DMS153 treated with DMSO at 0.1 percent for 48 hours (cell line): ENCODE data around the gene CCBE1.

Source experiments
- DNase-seq: peaks from one replicate; lab custom pipeline; 2025; ENCODE audit not compliant: unreplicated experiment; lab: John Stamatoyannopoulos, UW

Gene CCBE1

GRCh38 chr18:59576541-59577385 is 120.5 kb downstream of the CCBE1 start:
- no peak for DNase-seq

GRCh38 chr18:59575995-59576394 is 121.2 kb downstream of the CCBE1 start:
- no peak for DNase-seq

GRCh38 chr18:59573962-59574361 is 123.3 kb downstream of the CCBE1 start:
- no peak for DNase-seq

- DNase-seq: no peak
These were observed 125.3 kb downstream of the CCBE1 start for GRCh38 chr18:59571902-59572301.

- no peak for DNase-seq
These were observed 126.4 kb downstream of the CCBE1 start for GRCh38 chr18:59570796-59571195.

- no peak for DNase-seq
These were observed 127.0 kb downstream of the CCBE1 start for GRCh38 chr18:59570101-59570775.

GRCh38 chr18:59569390-59569791 is 127.8 kb downstream of the CCBE1 start:
- no peak for DNase-seq

GRCh38 chr18:59567431-59567830 is 129.8 kb downstream of the CCBE1 start:
- no peak for DNase-seq

GRCh38 chr18:59566533-59566971 is 130.7 kb downstream of the CCBE1 start:
- no peak for DNase-seq

- DNase-seq: no peak
These were observed 131.3 kb downstream of the CCBE1 start for GRCh38 chr18:59565957-59566356.

- no peak for DNase-seq
These were observed 132.7 kb downstream of the CCBE1 start for GRCh38 chr18:59564561-59564960.

GRCh38 chr18:59563176-59563785 is 133.9 kb downstream of the CCBE1 start:
- no peak for DNase-seq

GRCh38 chr18:59562751-59563150 is 134.5 kb downstream of the CCBE1 start:
- no peak for DNase-seq

- no peak for DNase-seq
These were observed 135.6 kb downstream of the CCBE1 start for GRCh38 chr18:59561612-59562011.

- no peak for DNase-seq
These were observed 136.7 kb downstream of the CCBE1 start for GRCh38 chr18:59560556-59560955.

GRCh38 chr18:59559528-59559927 is 137.7 kb downstream of the CCBE1 start:
- DNase-seq: no peak

GRCh38 chr18:59555995-59556659 is 141.1 kb downstream of the CCBE1 start:
- no peak for DNase-seq

- no peak for DNase-seq
These were observed 142.4 kb downstream of the CCBE1 start for GRCh38 chr18:59554796-59555335.

GRCh38 chr18:59553273-59553870 is 143.9 kb downstream of the CCBE1 start:
- DNase-seq: no peak

GRCh38 chr18:59551902-59552635 is 145.2 kb downstream of the CCBE1 start:
- DNase-seq: no peak
